Measurements from ENCODE around the gene RHBDL3.

RHBDL3 gene, protein sequence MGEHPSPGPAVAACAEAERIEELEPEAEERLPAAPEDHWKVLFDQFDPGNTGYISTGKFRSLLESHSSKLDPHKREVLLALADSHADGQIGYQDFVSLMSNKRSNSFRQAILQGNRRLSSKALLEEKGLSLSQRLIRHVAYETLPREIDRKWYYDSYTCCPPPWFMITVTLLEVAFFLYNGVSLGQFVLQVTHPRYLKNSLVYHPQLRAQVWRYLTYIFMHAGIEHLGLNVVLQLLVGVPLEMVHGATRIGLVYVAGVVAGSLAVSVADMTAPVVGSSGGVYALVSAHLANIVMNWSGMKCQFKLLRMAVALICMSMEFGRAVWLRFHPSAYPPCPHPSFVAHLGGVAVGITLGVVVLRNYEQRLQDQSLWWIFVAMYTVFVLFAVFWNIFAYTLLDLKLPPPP

DNA sequence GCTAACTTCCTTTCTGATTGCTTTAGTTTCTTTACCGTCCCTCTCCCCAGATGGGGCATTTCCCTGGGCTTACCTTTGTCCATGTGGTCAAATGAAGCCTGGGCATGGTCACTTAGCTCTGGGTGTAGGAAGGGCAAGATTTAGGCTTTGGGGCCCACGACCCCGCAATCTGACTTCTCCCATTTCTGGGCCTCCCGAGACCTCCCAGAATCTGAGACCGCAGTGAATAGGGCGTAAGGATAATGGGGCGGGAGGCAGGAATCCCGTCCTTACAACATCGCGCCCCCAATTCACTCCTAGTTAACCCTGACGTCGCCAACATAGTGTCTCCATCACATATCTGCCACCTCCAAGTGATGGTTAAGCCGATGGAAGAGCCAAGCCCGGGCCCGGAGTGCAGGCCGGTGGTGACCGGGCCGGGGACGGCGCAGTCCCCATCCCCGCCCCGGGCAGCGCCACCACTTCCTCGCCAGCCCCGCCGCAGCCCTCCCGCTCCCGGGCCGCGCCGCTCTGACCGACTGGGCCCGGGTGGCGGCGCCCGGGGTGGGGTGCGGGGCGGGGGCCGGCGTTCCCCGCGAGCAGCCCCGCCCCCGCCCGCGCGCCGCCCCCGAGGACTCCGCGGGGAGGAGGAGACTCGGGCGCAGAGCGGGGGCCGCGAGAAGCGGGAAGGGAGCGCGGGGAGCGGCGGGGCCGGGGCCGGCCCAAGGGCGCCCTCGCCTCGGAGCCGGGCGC, at the start of gene RHBDL3:
RHBDL3 (plus strand) TSS at position 641 of the 732 bp plus-strand sequence. CDS start 358 bp downstream, outside the sequence.
- Mint-ChIP-seq H3K27ac (ENCODE audit: low read depth) (no peak within 1 kb of the TSS), H3K9me3 (no peaks in the 10 kb centered on the region), H3K4me1 (peaks cover 13% of the 10 kb centered on the region), H3K4me3 (peak within 1 kb of the TSS; percentile 68), H3K27me3 (peaks cover 55% of the 10 kb centered on the region), H3K36me3 (ENCODE audit: insufficient read depth) (peaks cover 4% of the 10 kb centered on the region)
- no peak for DNase-seq (ENCODE audit: low spot score in 2 of 2)
- peak; percentile 40 for ATAC-seq (replicated peaks; ENCODE audit: extremely low read depth, poor library complexity, severe bottlenecking)

DNA sequence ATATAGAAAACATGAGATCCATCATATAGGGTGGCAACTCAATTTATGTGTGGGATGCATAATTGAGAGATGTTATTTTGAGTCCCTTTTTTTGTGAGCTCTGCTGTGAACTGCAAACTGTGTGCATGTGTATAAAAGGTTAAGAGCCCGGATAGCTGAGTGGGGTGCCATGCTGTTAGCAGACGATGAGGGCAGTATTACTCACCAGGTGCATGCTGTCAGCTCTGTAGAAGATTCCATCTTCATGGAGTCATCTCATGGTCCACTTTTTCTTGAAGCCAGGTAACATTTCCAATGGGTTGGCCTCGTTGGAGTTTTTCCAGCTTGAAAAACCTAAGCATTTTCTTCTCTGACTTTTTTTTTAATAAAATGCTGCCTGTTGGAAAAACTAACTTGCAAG, 43.0 kb upstream of the RHBDL3 start:
- DNase-seq (ENCODE audit: low spot score in 2 of 2), result no peak
- no peaks in the 10 kb centered on the region for H3K27me3 Mint-ChIP-seq

DNA sequence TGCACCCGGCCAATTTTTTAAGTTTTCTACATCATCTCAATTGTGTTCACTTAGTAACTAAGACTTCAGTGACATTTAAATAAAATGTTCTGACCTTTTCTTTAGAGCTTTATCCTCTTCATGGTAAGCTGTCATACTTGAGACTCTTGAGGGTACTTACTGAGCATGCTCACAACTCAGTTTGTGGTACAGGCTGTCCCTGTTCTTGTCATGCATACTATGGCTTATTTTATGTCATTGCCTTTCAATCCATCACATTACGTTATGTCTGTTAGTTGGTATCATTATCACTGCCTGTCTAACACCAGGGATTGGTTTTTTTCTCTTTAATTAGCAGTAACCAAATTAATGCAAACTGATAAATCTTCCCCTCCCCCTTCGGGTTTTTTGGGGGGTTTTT, 41.9 kb upstream of the RHBDL3 start:
- Mint-ChIP-seq H3K27ac (ENCODE audit: low read depth) (peak overlapping the region; percentile 51), H3K36me3 (ENCODE audit: insufficient read depth) (peaks cover 4% of the 10 kb centered on the region), H3K4me3 (no peak overlapping the region), H3K9me3 (no peaks in the 10 kb centered on the region), H3K4me1 (peaks cover 4% of the 10 kb centered on the region), H3K27me3 (no peaks in the 10 kb centered on the region)
- no peak for DNase-seq (ENCODE audit: low spot score in 2 of 2)
- no peak for ATAC-seq (replicated peaks; ENCODE audit: extremely low read depth, poor library complexity, severe bottlenecking)

More for the DNA sequence above, 43.0 kb upstream of the RHBDL3 start:
- no peak overlapping the region for H3K4me3 Mint-ChIP-seq
- no peaks in the 10 kb centered on the region for H3K9me3 Mint-ChIP-seq
- peaks cover 4% of the 10 kb centered on the region for H3K4me1 Mint-ChIP-seq
- peaks cover 6% of the 10 kb centered on the region for H3K36me3 Mint-ChIP-seq (ENCODE audit: insufficient read depth)
- H3K27ac Mint-ChIP-seq (ENCODE audit: low read depth), result peak overlapping the region; percentile 51
- ATAC-seq (replicated peaks; ENCODE audit: extremely low read depth, poor library complexity, severe bottlenecking), result no peak

DNA sequence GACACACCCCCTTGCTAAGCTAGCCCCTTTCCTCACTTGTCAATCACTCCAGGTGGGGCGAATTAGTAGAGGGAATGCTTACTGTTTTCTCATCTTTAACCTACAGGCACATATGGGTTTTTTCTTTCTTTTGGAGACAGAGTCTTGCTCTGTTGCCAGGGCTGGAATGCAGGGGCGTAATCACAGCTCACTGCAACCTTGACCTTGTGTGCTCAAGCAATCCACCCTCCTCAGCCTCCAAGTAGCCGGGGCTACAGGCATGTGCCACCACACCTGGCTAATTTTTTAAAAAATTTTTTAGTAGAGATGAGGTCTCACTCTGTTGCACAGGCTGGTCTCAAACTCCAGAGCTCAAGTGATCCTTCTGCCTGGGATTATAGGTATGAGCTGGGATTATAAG, 38.7 kb upstream of the RHBDL3 start:
- H3K4me1 Mint-ChIP-seq, result peaks cover 6% of the 10 kb centered on the region
- H3K9me3 Mint-ChIP-seq, result no peaks in the 10 kb centered on the region
- no peak for ATAC-seq (replicated peaks; ENCODE audit: extremely low read depth, poor library complexity, severe bottlenecking)
- peaks cover 4% of the 10 kb centered on the region for H3K36me3 Mint-ChIP-seq (ENCODE audit: insufficient read depth)
- no peak overlapping the region for H3K27ac Mint-ChIP-seq (ENCODE audit: low read depth)
- no peak for DNase-seq (ENCODE audit: low spot score in 2 of 2)
- H3K4me3 Mint-ChIP-seq, result no peak overlapping the region
- H3K27me3 Mint-ChIP-seq, result no peaks in the 10 kb centered on the region

DNA sequence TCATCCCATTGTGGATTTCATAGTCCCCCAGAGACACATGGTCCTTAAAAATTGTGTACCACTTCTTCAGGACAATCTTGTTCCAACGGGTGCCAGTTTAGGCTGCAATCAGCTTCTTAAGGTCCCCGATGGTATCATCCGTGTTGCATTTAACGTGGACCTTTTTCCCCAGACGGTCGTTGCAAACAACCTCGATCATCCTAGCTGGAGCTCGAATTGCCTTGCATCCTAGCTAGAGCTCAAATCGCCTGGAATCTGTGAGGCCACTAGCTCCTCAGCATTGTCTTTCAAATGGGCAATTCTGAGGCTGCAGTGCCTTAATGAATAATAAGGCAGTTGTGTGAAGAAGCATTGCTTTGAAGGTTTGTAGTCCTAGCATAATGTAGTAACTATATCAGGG, 37.7 kb upstream of the RHBDL3 start:
- no peak for DNase-seq (ENCODE audit: low spot score in 2 of 2)
- Mint-ChIP-seq H3K27ac (ENCODE audit: low read depth) (no peak overlapping the region), H3K27me3 (no peaks in the 10 kb centered on the region), H3K36me3 (ENCODE audit: insufficient read depth) (peaks cover 4% of the 10 kb centered on the region), H3K9me3 (no peaks in the 10 kb centered on the region), H3K4me3 (no peak overlapping the region), H3K4me1 (peaks cover 10% of the 10 kb centered on the region)
- no peak for ATAC-seq (replicated peaks; ENCODE audit: extremely low read depth, poor library complexity, severe bottlenecking)

DNA sequence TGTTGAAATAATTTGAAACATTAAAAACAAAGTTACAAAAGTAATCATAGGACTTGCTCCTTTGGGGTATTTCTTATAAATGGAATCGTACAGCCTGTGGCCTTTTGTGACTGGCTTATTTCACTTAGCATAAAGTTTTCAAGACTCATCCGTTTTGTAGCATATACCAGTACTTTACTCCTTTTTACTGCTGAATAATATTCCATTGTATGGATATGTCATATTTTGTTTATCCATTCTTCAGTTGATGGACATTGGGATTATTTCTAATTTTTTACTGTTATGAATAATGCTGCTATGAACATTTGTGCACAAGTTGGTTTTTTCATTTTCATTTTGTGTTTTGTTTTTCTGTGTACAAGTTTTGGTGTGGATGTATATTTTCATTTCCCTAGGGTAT, 30.0 kb upstream of the RHBDL3 start:
- Mint-ChIP-seq H3K4me1 (peaks cover 11% of the 10 kb centered on the region), H3K27ac (ENCODE audit: low read depth) (no peak overlapping the region), H3K9me3 (no peaks in the 10 kb centered on the region), H3K4me3 (no peak overlapping the region), H3K27me3 (no peaks in the 10 kb centered on the region), H3K36me3 (ENCODE audit: insufficient read depth) (no peaks in the 10 kb centered on the region)
- no peak for DNase-seq (ENCODE audit: low spot score in 2 of 2)
- no peak for ATAC-seq (replicated peaks; ENCODE audit: extremely low read depth, poor library complexity, severe bottlenecking)

DNA sequence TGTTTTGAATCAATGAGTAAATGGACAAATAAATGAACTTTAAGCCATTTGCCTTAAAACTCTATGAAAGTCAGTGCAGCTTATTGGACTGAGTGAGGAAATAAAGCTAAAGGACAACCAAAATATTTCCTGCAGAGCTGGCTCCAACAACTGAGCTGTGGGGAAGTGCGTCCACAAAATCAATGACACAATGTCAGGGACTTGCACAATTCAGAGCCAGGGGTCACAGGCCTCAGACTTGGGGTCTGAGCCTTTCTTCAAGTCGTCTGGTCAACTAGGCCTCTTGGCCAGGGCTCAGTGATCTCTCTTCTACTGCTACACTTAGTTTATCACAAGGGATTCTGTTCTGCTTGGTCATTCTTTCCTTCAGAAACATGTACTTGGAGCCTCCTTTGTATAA, 26.2 kb upstream of the RHBDL3 start:
- ATAC-seq (replicated peaks; ENCODE audit: extremely low read depth, poor library complexity, severe bottlenecking) (no peak), DNase-seq (ENCODE audit: low spot score in 2 of 2) (no peak)
- Mint-ChIP-seq H3K9me3 (no peaks in the 10 kb centered on the region), H3K27me3 (no peaks in the 10 kb centered on the region), H3K4me1 (no peaks in the 10 kb centered on the region), H3K36me3 (ENCODE audit: insufficient read depth) (peaks cover 2% of the 10 kb centered on the region), H3K4me3 (no peak overlapping the region), H3K27ac (ENCODE audit: low read depth) (no peak overlapping the region)

DNA sequence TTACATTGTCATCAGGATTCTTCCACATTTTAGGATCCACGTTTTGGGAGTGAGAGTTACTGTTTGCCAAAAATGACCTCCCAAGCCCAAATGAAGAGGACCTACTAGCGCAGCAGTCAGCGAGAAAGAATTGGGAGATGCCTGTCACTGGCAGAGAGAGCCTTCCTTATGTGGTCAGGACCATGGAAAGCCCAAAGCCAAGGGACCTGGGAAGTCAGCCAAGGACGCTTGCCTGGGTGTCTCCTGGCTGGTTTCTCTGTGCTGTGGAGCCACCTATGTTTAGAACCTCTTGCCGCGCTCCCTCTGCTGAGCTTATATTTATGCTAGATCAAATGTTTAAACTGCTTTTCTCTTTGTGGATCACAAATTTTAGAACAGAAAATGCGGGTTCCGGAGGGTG, 24.9 kb upstream of the RHBDL3 start:
- no peaks in the 10 kb centered on the region for H3K27me3 Mint-ChIP-seq

DNA sequence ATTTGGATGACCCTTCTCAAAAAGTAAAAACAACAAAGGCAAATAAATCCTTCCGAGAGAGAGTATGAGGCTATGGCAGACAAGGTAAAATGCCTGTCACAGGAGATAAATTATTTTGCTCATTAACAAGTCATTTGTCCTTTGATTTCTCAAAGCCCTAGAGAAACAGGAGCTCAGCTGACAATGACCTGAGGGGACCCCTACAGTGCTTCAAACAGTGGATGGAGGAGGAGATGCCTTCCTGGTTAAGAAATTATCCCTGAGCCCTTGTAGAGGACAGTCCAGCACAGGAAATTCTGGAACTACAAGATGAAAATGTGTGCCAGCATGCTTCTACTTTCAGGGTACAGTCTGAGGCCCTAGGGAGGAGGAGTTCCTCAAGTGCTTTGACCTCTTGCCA, 24.0 kb upstream of the RHBDL3 start:
- Mint-ChIP-seq H3K27me3 (no peaks in the 10 kb centered on the region), H3K4me1 (no peaks in the 10 kb centered on the region), H3K36me3 (ENCODE audit: insufficient read depth) (peaks cover 2% of the 10 kb centered on the region), H3K4me3 (no peak overlapping the region), H3K27ac (ENCODE audit: low read depth) (no peak overlapping the region), H3K9me3 (no peaks in the 10 kb centered on the region)
- ATAC-seq (replicated peaks; ENCODE audit: extremely low read depth, poor library complexity, severe bottlenecking) (no peak), DNase-seq (ENCODE audit: low spot score in 2 of 2) (no peak)

More for the DNA sequence above, 24.9 kb upstream of the RHBDL3 start:
- no peaks in the 10 kb centered on the region for H3K9me3 Mint-ChIP-seq
- DNase-seq (ENCODE audit: low spot score in 2 of 2) (no peak), ATAC-seq (replicated peaks; ENCODE audit: extremely low read depth, poor library complexity, severe bottlenecking) (no peak)
- peaks cover 2% of the 10 kb centered on the region for H3K36me3 Mint-ChIP-seq (ENCODE audit: insufficient read depth)
- H3K4me3 Mint-ChIP-seq, result no peak overlapping the region
- no peaks in the 10 kb centered on the region for H3K4me1 Mint-ChIP-seq
- no peak overlapping the region for H3K27ac Mint-ChIP-seq (ENCODE audit: low read depth)

DNA sequence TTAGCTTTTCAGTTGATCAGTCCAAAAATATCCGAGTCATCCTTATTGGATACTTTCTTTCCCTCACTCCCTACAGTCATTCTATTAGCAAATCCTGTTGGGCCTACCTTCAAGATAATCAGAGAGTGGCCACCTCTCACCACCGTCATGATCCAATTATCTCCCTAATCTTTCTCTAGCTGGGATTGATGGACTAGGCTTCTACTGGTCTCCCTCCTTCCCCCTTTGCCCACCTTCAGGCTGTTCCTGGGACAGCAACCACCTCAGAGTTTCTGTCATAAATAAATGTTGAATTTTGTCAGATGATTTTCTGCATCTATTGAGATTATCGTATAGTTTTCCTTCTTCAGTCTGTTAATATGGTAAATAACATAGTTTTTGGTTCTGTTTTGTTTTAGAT, 16.2 kb upstream of the RHBDL3 start:
- no peaks in the 10 kb centered on the region for H3K4me1 Mint-ChIP-seq
- no peaks in the 10 kb centered on the region for H3K27me3 Mint-ChIP-seq
- H3K27ac Mint-ChIP-seq (ENCODE audit: low read depth), result no peak overlapping the region
- H3K36me3 Mint-ChIP-seq (ENCODE audit: insufficient read depth), result no peaks in the 10 kb centered on the region
- H3K4me3 Mint-ChIP-seq, result no peak overlapping the region
- no peaks in the 10 kb centered on the region for H3K9me3 Mint-ChIP-seq
- ATAC-seq (replicated peaks; ENCODE audit: extremely low read depth, poor library complexity, severe bottlenecking) (no peak), DNase-seq (ENCODE audit: low spot score in 2 of 2) (no peak)

DNA sequence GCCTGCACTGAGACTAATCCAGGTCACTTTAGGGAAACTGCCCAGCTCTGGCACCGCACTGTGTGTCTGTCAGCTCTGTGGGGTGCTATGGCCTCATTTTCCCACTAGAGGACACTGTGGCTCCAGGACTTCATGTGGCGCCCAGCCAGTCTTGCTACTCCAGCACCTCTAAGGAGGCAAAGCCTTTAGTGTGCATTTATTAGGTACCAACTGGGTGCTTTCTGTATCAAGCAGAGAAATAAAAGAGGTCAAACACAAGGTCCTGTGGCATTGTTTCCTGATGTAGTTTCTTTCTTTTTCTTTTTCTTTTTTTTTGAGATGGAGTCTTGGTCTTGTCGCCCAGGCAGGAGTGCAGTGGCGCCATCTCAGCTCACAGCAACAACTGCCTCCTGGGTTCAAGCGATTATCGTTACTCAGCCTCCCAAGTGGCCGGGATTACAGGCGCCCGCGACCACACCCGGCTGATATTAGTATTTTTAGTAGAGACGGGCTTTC, 12.5 kb upstream of the RHBDL3 start:
- Mint-ChIP-seq H3K9me3 (no peaks in the 10 kb centered on the region), H3K4me1 (no peaks in the 10 kb centered on the region)
- ATAC-seq (replicated peaks; ENCODE audit: extremely low read depth, poor library complexity, severe bottlenecking), result peak; percentile 82

DNA sequence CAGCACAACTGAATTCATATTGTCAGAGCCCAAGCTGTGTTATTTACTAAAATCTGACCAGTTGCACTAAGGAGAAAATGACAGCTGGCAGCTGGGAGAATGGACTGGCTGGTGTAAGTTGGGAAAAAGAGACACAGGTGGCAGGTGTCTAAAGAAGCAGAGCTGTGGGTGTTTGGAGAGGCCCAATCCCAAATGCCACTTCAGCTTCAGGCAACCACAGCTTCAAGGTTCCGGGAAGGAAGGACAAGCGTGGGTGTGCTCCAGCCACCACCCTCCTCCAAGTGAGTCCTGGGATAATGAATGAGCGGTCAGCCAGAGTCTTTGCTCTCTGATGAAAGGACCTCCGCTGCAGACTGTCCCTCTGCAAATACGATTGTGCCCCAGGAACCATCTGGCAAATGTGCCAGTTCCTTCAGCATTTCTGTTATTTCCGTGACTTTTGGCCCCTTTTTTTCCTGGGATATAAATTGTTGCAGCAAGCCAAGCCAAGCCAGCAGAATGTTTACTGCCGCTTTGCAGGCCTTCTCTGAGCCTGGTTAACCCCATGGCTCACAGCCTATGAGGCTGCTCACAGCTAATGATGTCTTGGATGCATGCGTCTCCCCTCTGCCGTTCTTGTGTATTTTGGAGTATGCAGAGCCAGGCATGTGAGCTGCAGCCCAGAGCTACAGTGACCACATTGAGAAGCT, 9.5 kb upstream of the RHBDL3 start:
- Mint-ChIP-seq H3K4me3 (no peak overlapping the region), H3K4me1 (no peaks in the 10 kb centered on the region), H3K9me3 (no peaks in the 10 kb centered on the region), H3K36me3 (ENCODE audit: insufficient read depth) (peaks cover 2% of the 10 kb centered on the region), H3K27ac (ENCODE audit: low read depth) (no peak overlapping the region), H3K27me3 (no peaks in the 10 kb centered on the region)
- no peak for ATAC-seq (replicated peaks; ENCODE audit: extremely low read depth, poor library complexity, severe bottlenecking)
- no peak for DNase-seq (ENCODE audit: low spot score in 2 of 2)

More for the DNA sequence above, 12.5 kb upstream of the RHBDL3 start:
- H3K27ac Mint-ChIP-seq (ENCODE audit: low read depth), result no peak overlapping the region
- peaks cover 2% of the 10 kb centered on the region for H3K36me3 Mint-ChIP-seq (ENCODE audit: insufficient read depth)
- peak in 1 of 2 donors; percentile 40 for DNase-seq (ENCODE audit: low spot score in 2 of 2)
- H3K4me3 Mint-ChIP-seq, result no peak overlapping the region
- H3K27me3 Mint-ChIP-seq, result no peaks in the 10 kb centered on the region

All from central memory CD8-positive, alpha-beta T cell (primary cell).